ENCODE results near the gene DOC2A. TPM values are rescaled to one million over a fixed set of nuclear protein-coding genes. Genes with fewer than 3 reads are reported as not detected.
"Not testable (repeated sequence)": the region's sequence is repeated elsewhere in the genome, so short reads cannot be mapped to it uniquely, and the experiment has no call there.

The DOC2A gene
- total RNA-seq, 1 donor from 2014 or later: 7.4 TPM

- Mint-ChIP-seq H3K4me1 (ENCODE audit: unreplicated experiment) (peaks cover 3% of the 10 kb centered on the region), H3K4me3 (ENCODE audit: unreplicated experiment) (no peak overlapping the region), H3K36me3 (ENCODE audit: low read depth, unreplicated experiment) (peaks cover 3% of the 10 kb centered on the region), H3K27ac (ENCODE audit: unreplicated experiment) (no peak overlapping the region), H3K27me3 (ENCODE audit: unreplicated experiment) (peaks cover 11% of the 10 kb centered on the region), H3K9me3 (ENCODE audit: unreplicated experiment) (no peaks in the 10 kb centered on the region)
- no peak for DNase-seq (ENCODE audit: low spot score)
- no peak for TF ChIP-seq CTCF (IDR thresholded peaks at IDR 0.05; ENCODE audit: unreplicated experiment)
Observed at GRCh38 chr16:30024451-30024850, 13.6 kb upstream of the DOC2A start.

GRCh38 chr16:30023586-30023985, 12.8 kb upstream of the DOC2A start:
- DNase-seq (ENCODE audit: low spot score): no peak
- H3K27me3 Mint-ChIP-seq (ENCODE audit: unreplicated experiment): peaks cover 9% of the 10 kb centered on the region
- H3K36me3 Mint-ChIP-seq (ENCODE audit: low read depth, unreplicated experiment): peaks cover 5% of the 10 kb centered on the region
- no peak for TF ChIP-seq CTCF (IDR thresholded peaks at IDR 0.05; ENCODE audit: unreplicated experiment)
- H3K27ac Mint-ChIP-seq (ENCODE audit: unreplicated experiment): no peak overlapping the region
- peaks cover 3% of the 10 kb centered on the region for H3K4me1 Mint-ChIP-seq (ENCODE audit: unreplicated experiment)
- no peaks in the 10 kb centered on the region for H3K9me3 Mint-ChIP-seq (ENCODE audit: unreplicated experiment)
- no peak overlapping the region for H3K4me3 Mint-ChIP-seq (ENCODE audit: unreplicated experiment)

- H3K9me3 Mint-ChIP-seq (ENCODE audit: unreplicated experiment): no peaks in the 10 kb centered on the region
- H3K36me3 Mint-ChIP-seq (ENCODE audit: low read depth, unreplicated experiment): peaks cover 6% of the 10 kb centered on the region
- peaks cover 3% of the 10 kb centered on the region for H3K4me1 Mint-ChIP-seq (ENCODE audit: unreplicated experiment)
- TF ChIP-seq CTCF (IDR thresholded peaks at IDR 0.05; ENCODE audit: unreplicated experiment): no peak
- DNase-seq (ENCODE audit: low spot score): no peak
- H3K27ac Mint-ChIP-seq (ENCODE audit: unreplicated experiment): no peak within 1 kb of the TSS
- peaks cover 9% of the 10 kb centered on the region for H3K27me3 Mint-ChIP-seq (ENCODE audit: unreplicated experiment)
- no peak within 1 kb of the TSS for H3K4me3 Mint-ChIP-seq (ENCODE audit: unreplicated experiment)
Observed at GRCh38 chr16:30022887-30023286, 12.1 kb upstream of the DOC2A start, which contains the start of gene C16orf92. C16orf92 (plus strand) TSS chr16:30023198; CDS start chr16:30023341, 143 bp downstream.

- H3K4me3 Mint-ChIP-seq (ENCODE audit: unreplicated experiment): no peak overlapping the region
- H3K36me3 Mint-ChIP-seq (ENCODE audit: low read depth, unreplicated experiment): peaks cover 4% of the 10 kb centered on the region
- peaks cover 6% of the 10 kb centered on the region for H3K27me3 Mint-ChIP-seq (ENCODE audit: unreplicated experiment)
- H3K27ac Mint-ChIP-seq (ENCODE audit: unreplicated experiment): no peak overlapping the region
- H3K9me3 Mint-ChIP-seq (ENCODE audit: unreplicated experiment): no peaks in the 10 kb centered on the region
- no peak for DNase-seq (ENCODE audit: low spot score)
- no peak for TF ChIP-seq CTCF (IDR thresholded peaks at IDR 0.05; ENCODE audit: unreplicated experiment)
- H3K4me1 Mint-ChIP-seq (ENCODE audit: unreplicated experiment): peaks cover 3% of the 10 kb centered on the region
Observed at GRCh38 chr16:30018731-30019158, 7.9 kb upstream of the DOC2A start.

- H3K36me3 Mint-ChIP-seq (ENCODE audit: low read depth, unreplicated experiment); H3K4me3 Mint-ChIP-seq (ENCODE audit: unreplicated experiment); DNase-seq (ENCODE audit: low spot score); H3K9me3 Mint-ChIP-seq (ENCODE audit: unreplicated experiment); H3K27ac Mint-ChIP-seq (ENCODE audit: unreplicated experiment); H3K27me3 Mint-ChIP-seq (ENCODE audit: unreplicated experiment); H3K4me1 Mint-ChIP-seq (ENCODE audit: unreplicated experiment): not testable (repeated sequence)
Observed at GRCh38 chr16:30017937-30018336, 7.1 kb upstream of the DOC2A start.
